ENCODE data around the gene MYOM3.
"Not testable (repeated sequence)": the region's sequence is repeated elsewhere in the genome, so short reads cannot be mapped to it uniquely, and the experiment has no call there.

MYOM3 gene

GRCh38 chr1:24069817-24070216 lies 42.1 kb downstream of the MYOM3 start:
- no peak for DNase-seq

- DNase-seq = no peak
These were observed 44.0 kb downstream of the MYOM3 start for GRCh38 chr1:24067978-24068377.

GRCh38 chr1:24065304-24065703 lies 46.6 kb downstream of the MYOM3 start:
- DNase-seq = no peak

GRCh38 chr1:24062221-24062620 lies 49.7 kb downstream of the MYOM3 start:
- no peak for DNase-seq

- DNase-seq = no peak
These were observed 51.5 kb downstream of the MYOM3 start for GRCh38 chr1:24060482-24060881.

- DNase-seq = no peak
These were observed 53.1 kb downstream of the MYOM3 start for GRCh38 chr1:24058671-24059455.

- DNase-seq = no peak
These were observed 54.8 kb downstream of the MYOM3 start for GRCh38 chr1:24057171-24057570.

GRCh38 chr1:24055681-24056080 lies 56.3 kb downstream of the MYOM3 start:
- DNase-seq = no peak

- no peak for DNase-seq
These were observed 59.7 kb downstream of the MYOM3 start for GRCh38 chr1:24052220-24052619.

- DNase-seq = no peak
These were observed 60.6 kb downstream of the MYOM3 start for GRCh38 chr1:24051206-24051945.

GRCh38 chr1:24049733-24050132 lies 62.2 kb downstream of the MYOM3 start:
- DNase-seq = no peak

- DNase-seq = not testable (repeated sequence)
These were observed 63.0 kb downstream of the MYOM3 start for GRCh38 chr1:24048894-24049293.

GRCh38 chr1:24048205-24048869 lies 63.6 kb downstream of the MYOM3 start:
- no peak for DNase-seq

GRCh38 chr1:24047110-24047477 lies 64.8 kb downstream of the MYOM3 start:
- DNase-seq = no peak

GRCh38 chr1:24045771-24046170 lies 66.2 kb downstream of the MYOM3 start:
- DNase-seq = no peak

- DNase-seq = not testable (repeated sequence)
These were observed 67.3 kb downstream of the MYOM3 start for GRCh38 chr1:24044672-24045071.

GRCh38 chr1:24043345-24044032 lies 68.4 kb downstream of the MYOM3 start:
- DNase-seq = no peak

- DNase-seq = no peak
These were observed 69.6 kb downstream of the MYOM3 start for GRCh38 chr1:24042315-24042714.

- no peak for DNase-seq
These were observed 75.8 kb downstream of the MYOM3 start for GRCh38 chr1:24036088-24036487.

- no peak for DNase-seq
These were observed 79.0 kb downstream of the MYOM3 start for GRCh38 chr1:24032981-24033380.

GRCh38 chr1:24030976-24031516 lies 80.9 kb downstream of the MYOM3 start:
- not testable (repeated sequence) for DNase-seq

GRCh38 chr1:24027838-24028468 lies 84.0 kb downstream of the MYOM3 start:
- DNase-seq = peak; percentile 8
